OCI-LY7 (cell line): ENCODE results near the gene RALB.

ENCODE experiments used
- EZH2phosphoT487 ChIP-seq: fragments of 200-600 bp; sonication (generic); IDR thresholded peaks from 2 replicates; pipeline ENCODE4 v1.6.1; 2018; ENCODE audit warnings: low read depth, borderline replicate concordance, mild to moderate bottlenecking, mixed run types, antibody characterized with exemption, low read length, moderate library complexity, mixed read lengths
- TF ChIP-seq, protein P1 (sequence below): fragments of 200-600 bp; sonication (generic); conservative IDR thresholded peaks from 2 replicates; pipeline ENCODE4 v1.5.1; 2014; ENCODE audit warnings: mild to moderate bottlenecking, antibody characterized with exemption, low read length, moderate library complexity, mixed read lengths

DNA sequence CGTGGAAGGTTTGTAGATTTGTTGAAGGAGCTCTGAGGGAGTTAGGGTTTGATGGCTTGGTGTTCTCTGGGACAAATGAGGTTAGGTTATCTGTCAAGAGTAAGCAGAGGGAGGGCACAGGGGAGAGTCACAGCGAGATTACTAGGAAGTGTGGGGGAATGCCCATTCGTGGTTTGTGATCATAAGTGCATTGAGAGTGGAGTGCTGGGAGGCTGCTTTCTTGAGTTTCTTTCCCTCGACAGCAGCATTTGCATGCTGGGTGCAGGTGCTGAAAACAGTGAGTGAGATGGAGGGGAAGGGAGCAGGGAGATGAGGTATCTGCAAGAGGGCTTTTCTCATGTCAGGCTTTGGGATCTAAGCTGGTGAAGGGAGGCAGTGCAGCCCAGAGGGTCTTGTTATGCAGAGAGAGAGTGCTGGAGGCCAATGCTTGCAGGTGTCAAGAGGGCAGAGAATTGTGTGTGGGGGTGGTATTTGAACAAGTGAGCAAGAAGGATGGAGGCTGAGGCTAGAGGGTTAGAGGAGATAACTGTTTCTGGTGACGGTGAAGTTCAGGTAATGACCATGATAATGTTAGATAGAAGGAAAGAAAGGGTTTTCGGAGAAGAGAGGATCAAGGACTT is 8.8 kb downstream of the RALB start:
- TF ChIP-seq, protein P1, sequence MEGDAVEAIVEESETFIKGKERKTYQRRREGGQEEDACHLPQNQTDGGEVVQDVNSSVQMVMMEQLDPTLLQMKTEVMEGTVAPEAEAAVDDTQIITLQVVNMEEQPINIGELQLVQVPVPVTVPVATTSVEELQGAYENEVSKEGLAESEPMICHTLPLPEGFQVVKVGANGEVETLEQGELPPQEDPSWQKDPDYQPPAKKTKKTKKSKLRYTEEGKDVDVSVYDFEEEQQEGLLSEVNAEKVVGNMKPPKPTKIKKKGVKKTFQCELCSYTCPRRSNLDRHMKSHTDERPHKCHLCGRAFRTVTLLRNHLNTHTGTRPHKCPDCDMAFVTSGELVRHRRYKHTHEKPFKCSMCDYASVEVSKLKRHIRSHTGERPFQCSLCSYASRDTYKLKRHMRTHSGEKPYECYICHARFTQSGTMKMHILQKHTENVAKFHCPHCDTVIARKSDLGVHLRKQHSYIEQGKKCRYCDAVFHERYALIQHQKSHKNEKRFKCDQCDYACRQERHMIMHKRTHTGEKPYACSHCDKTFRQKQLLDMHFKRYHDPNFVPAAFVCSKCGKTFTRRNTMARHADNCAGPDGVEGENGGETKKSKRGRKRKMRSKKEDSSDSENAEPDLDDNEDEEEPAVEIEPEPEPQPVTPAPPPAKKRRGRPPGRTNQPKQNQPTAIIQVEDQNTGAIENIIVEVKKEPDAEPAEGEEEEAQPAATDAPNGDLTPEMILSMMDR = no peak
- TF ChIP-seq EZH2phosphoT487 = no peak
